Measurements from ENCODE around the gene LMCD1. TPM values are rescaled to one million over a fixed set of nuclear protein-coding genes. Genes with fewer than 3 reads are reported as not detected.

Gene LMCD1
- total RNA-seq, 1 donor from 2014 or later: 1.3 TPM

GRCh38 chr3:8562081-8562595 is 60.5 kb downstream of the LMCD1 start:
- H3K36me3 Mint-ChIP-seq (ENCODE audit: unreplicated experiment): no peaks in the 10 kb centered on the region
- H3K9me3 Mint-ChIP-seq (ENCODE audit: unreplicated experiment): peaks cover 1% of the 10 kb centered on the region
- H3K27me3 Mint-ChIP-seq (ENCODE audit: unreplicated experiment): peaks cover 2% of the 10 kb centered on the region
- no peak for TF ChIP-seq CTCF (IDR thresholded peaks at IDR 0.05; ENCODE audit: partially characterized antibody, unreplicated experiment)
- H3K4me1 Mint-ChIP-seq (ENCODE audit: low read depth, unreplicated experiment): peaks cover 7% of the 10 kb centered on the region
- no peak for DNase-seq
- no peak overlapping the region for H3K4me3 Mint-ChIP-seq (ENCODE audit: unreplicated experiment)
- no peak overlapping the region for H3K27ac Mint-ChIP-seq (ENCODE audit: unreplicated experiment)

- Mint-ChIP-seq H3K9me3 (ENCODE audit: unreplicated experiment) (peaks cover 1% of the 10 kb centered on the region), H3K4me1 (ENCODE audit: low read depth, unreplicated experiment) (peaks cover 7% of the 10 kb centered on the region), H3K36me3 (ENCODE audit: unreplicated experiment) (no peaks in the 10 kb centered on the region), H3K27me3 (ENCODE audit: unreplicated experiment) (no peaks in the 10 kb centered on the region), H3K4me3 (ENCODE audit: unreplicated experiment) (no peak overlapping the region), H3K27ac (ENCODE audit: unreplicated experiment) (no peak overlapping the region)
- no peak for DNase-seq
- TF ChIP-seq CTCF (IDR thresholded peaks at IDR 0.05; ENCODE audit: partially characterized antibody, unreplicated experiment): no peak
Observed at GRCh38 chr3:8563146-8563545, 61.5 kb downstream of the LMCD1 start.

- H3K9me3 Mint-ChIP-seq (ENCODE audit: unreplicated experiment): peaks cover 1% of the 10 kb centered on the region
- no peaks in the 10 kb centered on the region for H3K36me3 Mint-ChIP-seq (ENCODE audit: unreplicated experiment)
- no peak overlapping the region for H3K4me3 Mint-ChIP-seq (ENCODE audit: unreplicated experiment)
- peaks cover 7% of the 10 kb centered on the region for H3K4me1 Mint-ChIP-seq (ENCODE audit: low read depth, unreplicated experiment)
- no peak for DNase-seq
- H3K27ac Mint-ChIP-seq (ENCODE audit: unreplicated experiment): no peak overlapping the region
- H3K27me3 Mint-ChIP-seq (ENCODE audit: unreplicated experiment): no peaks in the 10 kb centered on the region
- no peak for TF ChIP-seq CTCF (IDR thresholded peaks at IDR 0.05; ENCODE audit: partially characterized antibody, unreplicated experiment)
Observed at GRCh38 chr3:8563597-8563996, 62.0 kb downstream of the LMCD1 start.

GRCh38 chr3:8565376-8565775 is 63.8 kb downstream of the LMCD1 start:
- Mint-ChIP-seq H3K4me3 (ENCODE audit: unreplicated experiment) (no peak overlapping the region), H3K27ac (ENCODE audit: unreplicated experiment) (no peak overlapping the region), H3K36me3 (ENCODE audit: unreplicated experiment) (no peaks in the 10 kb centered on the region), H3K4me1 (ENCODE audit: low read depth, unreplicated experiment) (peaks cover 7% of the 10 kb centered on the region), H3K27me3 (ENCODE audit: unreplicated experiment) (no peaks in the 10 kb centered on the region), H3K9me3 (ENCODE audit: unreplicated experiment) (peaks cover 1% of the 10 kb centered on the region)
- no peak for DNase-seq
- TF ChIP-seq CTCF (IDR thresholded peaks at IDR 0.05; ENCODE audit: partially characterized antibody, unreplicated experiment): no peak

DNA sequence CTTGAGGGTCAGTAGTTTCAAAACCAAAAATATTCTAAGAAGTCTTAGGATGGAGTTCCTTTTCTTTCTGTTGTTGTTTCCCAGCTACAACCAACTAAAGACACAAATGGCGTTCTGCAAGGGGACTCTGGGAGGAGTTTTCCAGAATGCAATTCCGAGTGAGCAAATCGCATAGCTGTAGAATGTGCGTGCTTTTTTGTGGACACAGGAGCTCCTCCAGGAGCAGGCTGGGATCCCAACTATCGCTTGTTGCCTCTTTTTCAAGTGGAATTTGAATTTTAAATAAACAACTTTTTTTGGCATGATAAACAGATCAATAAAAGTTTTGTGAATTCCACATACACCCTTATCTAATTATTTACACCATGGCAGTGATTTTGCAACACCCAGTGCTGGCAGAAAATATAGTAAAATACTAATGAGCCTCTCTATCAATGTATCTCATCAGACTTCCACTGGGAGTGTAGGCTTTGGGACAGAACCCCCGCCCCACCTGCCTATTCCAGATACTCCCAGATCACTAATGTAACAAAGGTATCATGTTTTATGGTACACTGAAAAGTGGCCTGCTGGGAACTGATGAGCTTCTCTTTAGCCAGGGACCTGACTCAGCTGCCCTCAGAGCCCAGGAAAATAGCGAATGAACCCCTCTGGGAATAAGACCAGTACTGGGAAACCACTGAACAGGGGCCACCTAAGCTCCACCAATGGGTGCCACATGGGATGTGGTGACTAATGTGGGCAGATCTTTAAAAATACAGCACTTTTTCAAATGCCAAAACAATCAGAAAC is 66.4 kb downstream of the LMCD1 start:
- no peaks in the 10 kb centered on the region for H3K4me1 Mint-ChIP-seq (ENCODE audit: low read depth, unreplicated experiment)
- no peaks in the 10 kb centered on the region for H3K27me3 Mint-ChIP-seq (ENCODE audit: unreplicated experiment)
- no peak overlapping the region for H3K4me3 Mint-ChIP-seq (ENCODE audit: unreplicated experiment)
- no peak for DNase-seq
- no peak overlapping the region for H3K27ac Mint-ChIP-seq (ENCODE audit: unreplicated experiment)
- peaks cover 1% of the 10 kb centered on the region for H3K9me3 Mint-ChIP-seq (ENCODE audit: unreplicated experiment)
- H3K36me3 Mint-ChIP-seq (ENCODE audit: unreplicated experiment): no peaks in the 10 kb centered on the region
- no peak for TF ChIP-seq CTCF (IDR thresholded peaks at IDR 0.05; ENCODE audit: partially characterized antibody, unreplicated experiment)
